HG03135 (cell line): ENCODE measurements around the gene CPNE7.

Experiments used
- ATAC-seq: cut with Tn5 transposase; IDR thresholded peaks from one replicate; pipeline ENCODE4 v1.9.1; 2021; ENCODE audit warnings: mild to moderate bottlenecking, moderate library complexity; ENCODE audit not compliant: unreplicated experiment

Gene CPNE7

DNA sequence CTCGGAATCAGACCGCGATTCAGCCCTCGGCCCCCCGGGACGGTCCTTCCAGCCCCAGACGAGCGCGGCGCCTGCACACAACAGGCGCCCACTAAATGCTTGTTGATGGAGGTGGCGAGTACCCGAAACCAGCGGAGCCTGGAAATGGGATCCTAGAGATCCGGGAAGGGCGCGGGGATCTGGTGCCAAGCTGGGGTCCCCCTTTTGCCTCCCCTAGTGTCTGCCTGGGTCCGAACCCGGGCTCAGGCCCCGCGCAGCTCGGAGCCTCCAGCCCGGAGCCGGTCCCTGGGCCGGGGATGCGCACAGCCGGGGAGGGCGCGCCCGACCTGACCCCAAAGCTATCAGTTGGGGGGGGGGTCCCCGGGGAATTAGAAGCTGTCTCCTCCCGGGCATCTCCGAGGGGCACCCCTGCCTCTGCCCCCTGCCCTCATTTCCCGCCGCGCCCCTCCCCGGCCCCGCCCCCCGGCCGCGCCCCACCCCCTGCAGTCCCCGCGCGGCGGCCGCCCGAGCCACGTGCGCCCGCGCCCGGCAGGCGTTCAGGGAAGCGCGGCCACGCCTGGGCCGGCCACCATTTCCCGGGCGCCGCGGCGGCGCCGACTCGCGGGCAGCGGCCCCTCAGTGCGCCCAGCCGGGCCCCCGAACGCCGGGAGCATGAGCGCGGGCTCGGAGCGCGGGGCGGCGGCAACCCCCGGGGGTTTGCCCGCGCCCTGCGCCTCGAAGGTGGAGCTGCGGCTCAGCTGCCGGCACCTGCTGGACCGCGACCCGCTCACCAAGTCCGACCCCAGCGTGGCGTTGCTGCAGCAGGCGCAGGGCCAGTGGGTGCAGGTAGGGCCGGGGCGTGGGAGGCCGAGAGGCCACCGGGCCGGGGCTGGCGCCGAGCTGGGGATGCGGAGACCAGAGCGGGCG is at the start of gene CPNE7:
Gene CPNE7, plus strand, starts transcription at position 512 of the 906 bp plus-strand sequence. Its CDS starts 140 bp downstream, at position 652.
- no peak for ATAC-seq

DNA sequence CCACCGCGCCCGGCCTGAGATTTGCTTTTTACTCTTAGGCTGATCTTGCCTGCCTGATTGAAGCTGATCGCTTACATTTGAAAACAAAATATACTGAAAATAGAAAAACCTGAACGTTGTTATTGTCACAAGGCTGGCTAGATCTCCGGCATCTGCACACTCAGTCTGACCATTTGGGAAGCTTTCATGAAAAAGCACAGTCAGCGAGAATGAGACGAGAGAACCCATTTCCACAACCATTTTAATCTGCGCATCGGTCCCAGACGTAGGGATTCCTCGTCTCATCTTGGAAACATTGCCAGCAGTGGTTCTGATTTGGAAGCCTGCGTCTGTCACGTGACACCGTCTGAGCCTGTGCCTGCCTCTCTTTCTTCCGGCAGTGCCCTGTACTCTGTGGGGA is 46.5 kb upstream of the CPNE7 start:
- ATAC-seq: no peak

DNA sequence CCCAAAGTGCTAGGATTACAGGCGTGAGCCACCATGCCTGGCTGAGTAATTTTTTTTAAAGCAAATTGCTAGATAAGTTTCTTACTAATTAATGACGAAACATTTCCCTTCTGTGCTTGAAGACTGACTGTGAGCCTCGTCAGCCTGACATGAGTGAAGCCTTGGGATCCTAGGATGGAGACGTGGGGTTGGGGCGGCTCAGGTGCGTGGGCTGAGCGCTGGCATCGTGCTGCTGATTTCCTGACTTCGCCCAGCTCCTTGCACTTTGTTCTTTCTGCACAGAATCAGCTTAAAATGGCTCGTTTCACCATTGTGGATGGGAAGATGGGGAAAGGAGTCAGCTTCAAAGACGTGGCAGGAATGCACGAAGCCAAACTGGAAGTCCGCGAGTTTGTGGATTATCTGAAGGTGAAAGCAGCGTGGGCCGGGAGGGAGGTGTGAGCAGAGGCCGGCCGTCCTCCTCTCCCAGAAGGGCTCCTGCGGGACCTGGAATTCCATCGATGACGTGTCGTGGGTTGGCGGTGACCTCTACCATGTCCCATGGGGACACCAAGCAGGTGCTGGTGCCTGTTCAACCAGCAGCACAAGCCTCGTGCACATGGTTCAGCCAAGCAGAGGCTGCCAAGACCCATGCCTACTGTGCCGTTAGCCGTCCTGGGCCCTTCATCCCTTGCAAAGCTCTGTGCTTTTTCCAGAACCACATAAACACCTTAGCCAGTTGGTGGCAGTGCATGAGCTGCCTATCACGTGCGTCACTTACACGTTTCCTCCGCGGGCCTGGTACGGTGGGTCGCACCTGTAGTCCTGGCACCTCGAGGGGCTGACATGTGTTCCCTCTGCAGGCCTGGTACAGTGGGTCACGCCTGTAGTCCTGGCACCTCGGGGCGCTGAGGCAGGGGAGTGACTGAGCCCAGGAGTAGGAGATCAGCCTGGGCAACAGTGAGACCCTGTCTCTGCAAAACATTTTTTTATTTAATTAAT is 44.9 kb upstream of the CPNE7 start:
- no peak for ATAC-seq

DNA sequence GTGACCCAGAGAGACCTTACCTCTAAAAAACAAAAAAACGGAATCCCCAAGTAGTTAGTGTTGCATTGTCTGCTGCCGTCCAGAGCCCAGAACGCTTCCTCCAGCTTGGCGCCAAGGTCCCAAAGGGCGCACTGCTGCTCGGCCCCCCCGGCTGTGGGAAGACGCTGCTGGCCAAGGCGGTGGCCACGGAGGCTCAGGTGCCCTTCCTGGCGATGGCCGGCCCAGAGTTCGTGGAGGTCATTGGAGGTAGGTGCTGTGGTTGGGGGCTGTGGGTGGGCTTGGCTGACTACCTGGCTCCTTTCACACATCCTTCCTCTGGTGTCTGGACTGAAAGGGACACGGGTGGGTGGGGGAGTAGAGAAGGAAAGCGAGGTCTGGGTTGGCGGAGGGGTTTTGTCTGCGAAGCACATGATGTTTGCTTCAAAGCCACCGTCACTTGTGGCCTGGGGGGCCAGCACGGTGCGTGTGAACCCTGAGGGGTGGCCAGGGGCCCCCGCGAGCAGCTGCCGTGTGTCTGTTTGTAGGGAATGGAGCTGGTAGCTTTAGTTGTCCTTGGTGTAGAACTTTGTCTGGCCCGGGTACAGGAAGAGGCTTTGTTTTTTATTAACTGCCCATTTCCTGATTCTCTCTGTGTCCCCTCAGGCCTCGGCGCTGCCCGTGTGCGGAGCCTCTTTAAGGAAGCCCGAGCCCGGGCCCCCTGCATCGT is 43.6 kb upstream of the CPNE7 start:
- no peak for ATAC-seq

DNA sequence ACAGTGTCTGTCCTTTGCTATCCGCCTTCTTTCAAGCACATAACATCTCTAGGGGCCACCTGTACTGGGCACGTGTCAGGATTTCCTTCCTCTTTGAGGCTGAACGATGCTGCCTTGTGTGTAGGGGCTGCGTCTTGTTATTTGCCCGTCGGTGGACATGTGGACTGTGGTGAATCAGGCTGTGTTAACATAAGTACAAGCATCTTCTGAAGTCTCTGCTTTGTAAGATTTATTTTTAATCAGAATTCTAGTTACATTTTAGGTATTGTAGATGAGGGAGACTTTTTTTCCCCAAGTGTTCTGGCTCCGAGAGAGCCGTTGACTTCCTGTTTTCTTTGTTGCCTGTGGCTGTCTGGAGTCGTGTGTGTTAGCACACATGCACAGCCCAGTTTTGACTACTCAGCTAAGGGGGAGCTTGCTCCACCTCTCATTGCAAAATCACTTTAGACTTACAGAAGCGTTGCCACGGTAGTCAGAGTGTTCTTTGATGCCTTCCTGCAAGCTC is 41.3 kb upstream of the CPNE7 start:
- ATAC-seq: no peak

DNA sequence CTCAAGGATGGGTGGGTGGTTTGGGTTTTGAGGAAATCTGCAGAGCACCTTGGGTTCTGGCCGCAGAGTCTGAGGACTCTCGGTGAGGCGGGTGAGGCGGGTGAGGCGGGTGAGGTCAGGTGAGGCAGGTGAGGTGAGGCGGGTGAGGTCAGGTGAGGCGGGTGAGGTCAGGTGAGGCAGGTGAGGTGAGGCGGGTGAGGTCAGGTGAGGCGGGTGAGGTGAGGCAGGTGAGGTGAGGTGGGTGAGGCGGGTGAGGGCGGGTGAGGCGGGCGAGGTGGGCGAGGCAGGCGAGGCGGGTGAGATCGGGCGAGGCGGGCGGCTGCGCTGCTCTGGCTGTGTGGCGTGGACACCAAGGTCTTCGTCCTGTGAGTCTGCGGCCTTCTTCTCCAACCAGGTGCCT is 39.2 kb upstream of the CPNE7 start:
- no peak for ATAC-seq

DNA sequence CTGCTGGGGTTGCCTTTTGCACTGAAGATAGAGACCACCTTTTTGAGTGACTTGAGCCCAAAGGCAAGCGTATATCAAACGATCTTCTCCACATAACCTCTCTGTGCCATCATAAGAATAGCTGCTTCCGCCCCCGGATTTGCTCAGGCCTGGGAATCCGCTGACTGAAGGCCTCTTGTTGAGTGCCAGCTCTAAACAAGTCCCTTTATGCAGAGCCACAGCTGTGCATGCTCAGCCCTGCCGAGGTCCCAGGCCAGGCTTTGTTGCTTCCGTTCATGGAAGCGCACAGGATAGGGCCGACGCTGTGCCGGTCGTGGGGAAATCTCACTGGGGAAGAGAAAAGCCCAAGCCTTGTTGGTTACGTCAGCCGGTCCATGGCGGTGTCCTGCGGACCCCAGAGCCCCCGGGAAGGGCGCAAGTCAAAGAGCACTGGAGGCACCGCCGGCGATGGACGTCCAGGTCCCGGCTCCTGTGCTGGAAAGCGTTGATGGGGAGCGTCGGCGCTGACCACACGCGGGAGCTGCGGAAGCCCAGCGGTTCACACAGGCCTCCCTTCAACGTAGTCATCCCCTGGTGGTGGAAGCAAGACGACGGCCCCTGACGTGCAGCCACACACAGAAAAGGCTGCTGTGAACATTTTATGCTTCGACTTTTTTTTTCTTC is 38.5 kb upstream of the CPNE7 start:
- ATAC-seq: no peak

DNA sequence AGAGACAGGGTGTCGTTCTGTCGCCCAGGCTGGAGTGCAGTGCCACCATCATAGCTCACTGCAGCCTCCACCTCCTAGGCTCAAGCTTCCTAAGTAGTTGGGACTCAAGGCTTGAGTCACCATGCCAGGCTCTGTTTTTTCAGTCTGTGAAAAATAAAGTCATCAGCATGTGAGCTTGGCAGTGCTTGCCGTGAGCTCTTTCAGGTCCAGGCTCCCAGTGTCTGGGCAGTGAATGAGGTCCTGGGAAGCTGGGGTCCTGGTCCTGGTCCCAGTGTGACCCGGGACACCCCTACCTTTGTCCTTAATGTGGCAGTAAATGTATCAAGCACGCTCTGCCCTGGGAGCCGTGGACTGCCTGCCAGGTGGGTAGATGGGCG is 38.0 kb upstream of the CPNE7 start:
- ATAC-seq: no peak

DNA sequence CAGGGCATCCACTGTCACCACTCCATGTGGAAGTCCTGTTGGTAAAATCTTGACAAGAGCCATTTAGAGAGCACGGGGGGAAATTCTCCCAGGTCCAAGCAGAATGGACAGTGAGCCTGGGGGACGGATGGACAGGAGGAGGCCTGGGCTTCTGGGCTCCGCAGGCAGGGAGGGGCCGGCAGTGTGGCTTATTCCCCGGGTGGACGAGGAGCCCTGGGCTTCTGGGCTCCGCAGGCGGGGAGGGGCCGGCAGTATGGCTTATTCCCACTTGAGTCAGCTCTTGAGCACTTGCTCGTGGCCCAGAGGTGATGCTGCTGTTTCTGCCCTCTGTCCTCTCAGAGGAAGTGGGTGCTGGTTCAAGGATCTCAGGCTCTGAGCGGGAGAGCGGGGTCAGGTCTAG is 37.3 kb upstream of the CPNE7 start:
- no peak for ATAC-seq

DNA sequence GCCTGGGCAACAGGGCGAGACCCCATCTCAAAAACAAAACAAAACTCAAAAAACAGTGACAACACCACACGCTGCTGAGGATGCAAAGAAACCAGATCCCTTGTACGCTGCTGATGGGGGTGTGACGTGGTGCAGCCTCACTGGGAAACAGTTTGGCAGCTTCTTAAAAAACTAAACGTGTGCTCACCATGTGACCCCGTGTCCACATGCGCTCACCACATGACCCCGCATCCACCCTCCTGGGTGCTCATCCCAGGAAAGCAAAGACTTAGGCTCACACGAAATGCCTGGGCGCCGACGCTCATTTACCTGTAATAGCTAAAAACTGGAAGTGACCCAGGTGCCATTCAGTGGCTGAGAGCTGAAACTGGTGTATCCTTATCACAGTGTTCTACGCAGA is 35.0 kb upstream of the CPNE7 start:
- ATAC-seq: no peak

DNA sequence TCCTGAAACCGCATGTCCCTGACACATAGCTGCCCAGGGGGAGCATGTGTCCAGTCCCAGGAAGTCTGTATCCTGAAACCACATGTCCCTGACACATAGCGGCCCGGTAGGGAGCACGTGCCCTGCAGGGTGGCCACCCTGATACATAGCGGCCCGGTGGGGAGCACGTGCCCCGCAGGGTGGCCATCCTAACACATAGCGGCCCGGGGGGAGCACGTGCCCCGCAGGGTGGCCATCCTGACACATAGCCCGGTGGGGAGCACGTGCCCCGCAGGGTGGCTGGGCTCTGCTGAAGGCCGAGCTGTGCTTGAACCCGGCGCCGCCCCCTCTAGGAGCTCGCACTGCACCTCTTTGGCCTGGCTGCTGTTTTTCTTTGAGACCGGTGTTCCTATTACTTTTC is 33.8 kb upstream of the CPNE7 start:
- no peak for ATAC-seq

DNA sequence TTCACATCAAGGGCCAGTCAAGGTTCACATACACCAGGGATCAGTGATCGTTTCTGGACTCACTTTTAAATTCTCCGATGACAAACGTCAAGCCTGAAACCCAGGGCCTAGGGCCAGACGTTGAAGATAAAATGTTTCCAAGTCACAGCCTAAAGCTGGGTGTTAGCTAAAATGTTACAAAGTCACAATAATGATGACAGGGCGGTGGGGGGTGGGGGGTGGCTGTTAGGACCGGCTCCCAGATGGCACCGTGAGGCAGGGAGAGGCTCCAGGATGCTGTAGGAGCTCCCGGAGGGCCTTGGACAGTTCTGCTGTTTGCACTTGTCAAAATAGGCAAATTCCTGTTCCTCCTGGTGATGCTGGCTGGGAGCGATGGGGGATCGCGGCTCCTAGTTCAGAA is 31.4 kb upstream of the CPNE7 start:
- ATAC-seq: no peak

DNA sequence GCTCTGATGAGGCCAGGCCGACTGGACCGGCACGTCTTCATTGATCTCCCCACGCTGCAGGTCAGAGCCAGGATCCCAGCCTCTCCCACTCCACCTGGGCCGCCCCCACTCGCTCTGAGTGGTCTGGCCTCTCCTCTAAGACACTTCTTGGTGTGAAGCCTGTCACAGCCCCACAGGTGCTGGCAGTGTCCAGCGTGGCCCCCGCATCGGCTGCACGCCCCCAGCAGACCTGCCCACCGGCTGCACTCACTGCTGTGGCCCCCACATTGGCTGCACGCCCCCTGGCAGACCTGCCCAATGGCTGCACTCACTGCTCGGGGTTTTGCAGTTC is 30.9 kb upstream of the CPNE7 start:
- no peak for ATAC-seq

DNA sequence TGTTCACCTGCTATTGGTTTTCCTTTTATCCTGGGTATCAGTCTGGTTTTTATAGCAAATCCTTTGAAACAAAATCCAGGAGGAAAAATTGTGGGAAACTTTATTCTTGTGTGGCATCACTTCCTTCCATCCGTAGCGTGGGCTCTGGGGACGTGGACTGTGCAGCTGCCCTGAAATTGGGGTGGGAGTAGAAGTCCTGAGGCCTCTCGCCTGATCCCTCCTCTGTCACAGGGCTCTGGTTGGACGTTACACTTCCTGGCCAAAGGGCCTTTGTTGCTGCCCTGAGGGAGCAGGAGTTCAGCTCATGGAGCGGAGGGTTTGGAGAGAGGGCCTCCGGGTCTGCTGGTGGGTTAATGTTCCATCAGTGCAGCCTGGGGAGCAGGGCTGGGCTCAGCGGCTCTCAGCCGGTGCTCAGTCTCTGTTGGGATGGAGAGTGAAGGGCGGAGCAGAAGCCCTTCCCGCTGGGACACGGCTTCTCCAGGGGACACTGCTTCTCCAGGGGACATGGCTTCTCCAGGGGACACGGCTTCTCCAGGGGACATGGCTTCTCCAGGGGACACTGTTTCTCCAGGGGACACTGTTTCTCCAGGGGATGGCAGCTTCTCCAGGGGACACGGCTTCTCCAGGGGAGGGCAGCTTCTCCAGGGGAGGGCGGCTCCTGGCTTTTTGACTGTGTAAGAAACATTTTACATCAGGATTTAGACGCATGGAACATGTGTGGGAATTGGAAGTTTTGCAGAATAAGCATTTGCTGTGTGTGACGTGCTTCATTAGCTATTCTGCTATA is 30.3 kb upstream of the CPNE7 start:
- ATAC-seq: no peak

DNA sequence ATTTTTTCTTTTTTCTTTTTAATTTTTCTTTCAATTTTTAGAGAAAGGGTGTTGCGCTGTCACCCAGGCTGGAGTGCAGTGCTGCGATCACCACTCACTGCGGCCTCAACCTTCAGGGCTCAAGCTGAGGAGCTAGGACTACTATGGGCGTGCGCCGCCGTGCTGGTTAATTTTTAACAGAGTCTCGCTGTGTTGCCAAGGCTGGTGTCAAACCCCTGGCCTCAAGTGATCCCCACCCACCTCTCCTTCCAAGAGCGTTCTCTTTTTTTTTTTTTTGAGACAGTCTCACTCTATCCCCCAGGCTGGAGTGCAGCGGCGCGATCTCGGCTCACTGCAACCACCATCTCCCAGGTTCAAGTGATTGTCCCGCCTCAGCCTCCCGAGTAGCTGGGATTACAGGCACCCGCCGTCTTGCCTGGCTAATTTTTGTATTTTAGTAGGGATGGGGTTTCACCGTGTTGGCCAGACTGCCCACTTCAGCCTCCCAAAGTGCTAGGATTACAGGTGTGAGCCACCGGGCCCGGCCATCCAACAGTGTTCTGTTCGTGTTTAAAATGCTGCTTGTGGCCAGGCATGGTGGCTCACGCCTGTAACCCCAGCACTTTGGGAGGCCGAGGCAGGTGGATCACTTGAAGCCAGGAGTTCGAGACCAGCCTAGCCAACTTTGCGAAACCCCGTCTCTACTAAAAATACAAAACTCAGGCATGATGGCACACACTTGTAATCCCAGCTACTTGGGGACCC is 29.6 kb upstream of the CPNE7 start:
- ATAC-seq: no peak

DNA sequence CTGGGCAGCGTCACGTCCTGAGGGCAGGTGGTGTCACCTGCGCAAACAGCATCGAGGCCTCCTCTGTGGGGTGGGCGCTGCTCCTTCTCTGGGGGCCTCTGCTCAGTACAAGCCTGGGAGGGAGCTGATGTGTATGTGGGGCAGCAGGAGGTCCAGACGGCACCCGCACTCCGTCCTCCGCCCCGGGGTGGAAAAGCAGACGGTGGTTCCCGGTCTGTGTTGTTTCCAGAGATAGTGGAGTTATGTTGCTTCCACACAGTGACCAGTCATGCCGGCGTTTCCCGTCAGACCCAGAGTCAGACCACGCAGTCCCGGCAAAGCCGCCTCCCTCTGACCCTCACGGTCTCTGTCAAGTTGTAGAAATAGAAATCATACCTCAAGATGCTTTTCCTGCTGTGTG is 28.8 kb upstream of the CPNE7 start:
- no peak for ATAC-seq

DNA sequence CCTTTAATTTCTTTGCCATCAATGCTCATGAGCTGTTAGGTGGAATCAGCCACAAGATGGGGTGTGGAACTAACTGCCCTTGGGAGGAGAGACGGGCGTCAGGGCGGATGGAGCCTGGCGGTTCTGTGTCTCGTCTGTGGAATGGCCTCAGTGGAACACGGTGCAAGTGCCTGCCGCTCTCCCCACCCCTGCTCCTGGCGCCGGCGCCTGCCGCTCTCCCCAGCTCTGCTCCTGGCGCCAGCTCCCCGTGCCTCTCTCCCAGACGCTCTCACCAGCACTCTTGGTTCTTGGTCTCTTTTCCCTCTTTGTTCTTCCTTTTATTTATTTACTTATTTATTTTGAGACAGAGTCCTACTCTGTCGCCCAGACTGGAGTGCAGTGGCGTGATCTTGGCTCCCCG is 28.3 kb upstream of the CPNE7 start:
- ATAC-seq: no peak

DNA sequence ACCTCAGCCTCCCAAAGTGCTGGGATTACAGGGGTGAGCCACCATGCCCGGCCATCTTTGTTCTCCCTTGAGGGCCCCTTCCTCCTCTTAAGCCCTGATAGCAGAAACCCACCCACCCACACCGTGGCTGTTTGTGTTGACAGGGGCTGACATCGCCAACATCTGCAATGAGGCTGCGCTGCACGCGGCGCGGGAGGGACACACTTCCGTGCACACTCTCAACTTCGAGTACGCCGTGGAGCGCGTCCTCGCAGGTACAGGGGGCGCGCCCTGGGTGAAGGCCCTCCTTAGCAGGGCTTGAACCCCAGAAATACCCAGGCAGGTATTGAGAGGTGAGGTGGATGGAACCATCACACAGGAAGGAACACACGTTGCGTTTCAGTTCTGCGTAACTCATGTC is 27.7 kb upstream of the CPNE7 start:
- ATAC-seq: no peak

DNA sequence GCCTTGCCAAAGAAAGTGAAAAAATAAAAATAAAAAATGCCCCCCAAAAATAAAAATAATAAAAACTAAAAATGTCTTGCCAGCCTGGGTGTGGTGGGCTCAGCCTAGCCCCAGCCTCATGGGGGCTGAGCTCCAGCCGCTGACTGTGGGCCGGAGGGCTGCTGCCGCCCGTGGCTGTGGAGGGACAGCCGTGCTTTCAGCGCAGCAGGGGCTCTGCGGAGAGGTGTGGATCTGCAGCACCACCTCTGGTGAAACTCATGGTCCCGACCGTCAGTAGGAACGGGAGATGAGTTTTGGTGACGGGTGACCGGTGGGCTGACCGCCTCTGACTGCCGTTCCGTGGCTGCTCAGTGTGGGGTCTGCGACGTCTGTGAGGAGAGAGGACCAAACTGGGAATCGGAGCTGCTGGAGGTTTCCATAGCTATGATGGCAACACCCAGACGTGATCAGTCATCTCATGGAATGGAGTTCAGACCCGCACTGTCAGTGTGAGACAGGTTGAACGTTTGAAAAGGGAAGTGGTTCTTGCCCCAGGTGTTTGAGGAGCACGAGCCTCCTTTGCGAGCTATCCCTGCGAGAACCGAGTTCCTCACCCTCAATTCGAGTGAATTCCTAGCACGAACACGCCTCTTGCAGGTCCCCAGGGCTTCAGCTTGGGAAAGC is 27.1 kb upstream of the CPNE7 start:
- ATAC-seq: no peak
